ENCODE data around the gene HADHB. TPM values are rescaled to one million over a fixed set of nuclear protein-coding genes. Genes with fewer than 3 reads are reported as not detected.

The HADHB gene
- total RNA-seq (2014; rRNA removed; shearing (Covaris generic)): 68.8 and 71.4 TPM in 2 replicates

- peak; percentile 74 for DNase-seq (ENCODE audit: low spot score)
These were observed at the start of gene HADHB, which contains the start of gene HADHA for GRCh38 chr2:26244309-26245230. HADHB (plus strand) TSS chr2:26244939; CDS start chr2:26254255, 9,316 bp downstream. HADHA (minus strand) TSS chr2:26244632; CDS start chr2:26244596, 36 bp downstream.

- DNase-seq (ENCODE audit: low spot score): no peak
These were observed 49.4 kb upstream of the HADHB start for GRCh38 chr2:26195040-26195984.

- no peak for DNase-seq (ENCODE audit: low spot score)
These were observed 47.9 kb upstream of the HADHB start for GRCh38 chr2:26196683-26197418.

- DNase-seq (ENCODE audit: low spot score): no peak
These were observed 47.2 kb upstream of the HADHB start for GRCh38 chr2:26197516-26197915.

GRCh38 chr2:26202981-26203490, 41.7 kb upstream of the HADHB start:
- no peak for DNase-seq (ENCODE audit: low spot score)

GRCh38 chr2:26203906-26204305, 40.8 kb upstream of the HADHB start:
- no peak for DNase-seq (ENCODE audit: low spot score)

GRCh38 chr2:26212011-26212410, 32.7 kb upstream of the HADHB start:
- no peak for DNase-seq (ENCODE audit: low spot score)

GRCh38 chr2:26214759-26215158, 30.0 kb upstream of the HADHB start:
- DNase-seq (ENCODE audit: low spot score): no peak

- no peak for DNase-seq (ENCODE audit: low spot score)
These were observed 28.9 kb upstream of the HADHB start for GRCh38 chr2:26215833-26216232.

- no peak for DNase-seq (ENCODE audit: low spot score)
These were observed 28.2 kb upstream of the HADHB start for GRCh38 chr2:26216587-26216986.

GRCh38 chr2:26217720-26218119, 27.0 kb upstream of the HADHB start:
- DNase-seq (ENCODE audit: low spot score): no peak

- no peak for DNase-seq (ENCODE audit: low spot score)
These were observed 21.7 kb upstream of the HADHB start for GRCh38 chr2:26223018-26223417.

GRCh38 chr2:26224095-26224494, 20.6 kb upstream of the HADHB start:
- DNase-seq (ENCODE audit: low spot score): no peak

GRCh38 chr2:26229595-26229994, 15.1 kb upstream of the HADHB start:
- no peak for DNase-seq (ENCODE audit: low spot score)

- no peak for DNase-seq (ENCODE audit: low spot score)
These were observed 13.9 kb upstream of the HADHB start for GRCh38 chr2:26230806-26231205.

- DNase-seq (ENCODE audit: low spot score): no peak
These were observed 9.7 kb upstream of the HADHB start for GRCh38 chr2:26235089-26235488.

GRCh38 chr2:26237868-26238267, 6.9 kb upstream of the HADHB start:
- no peak for DNase-seq (ENCODE audit: low spot score)

GRCh38 chr2:26238311-26238958, 6.3 kb upstream of the HADHB start:
- no peak for DNase-seq (ENCODE audit: low spot score)

- DNase-seq (ENCODE audit: low spot score): no peak
These were observed 2.8 kb upstream of the HADHB start for GRCh38 chr2:26241928-26242436.

GRCh38 chr2:26243470-26244308, 1.1 kb upstream of the HADHB start:
- DNase-seq (ENCODE audit: low spot score): no peak

Measured in H4 (cell line).